ENCODE results near the gene SLC15A1.
"Not testable (repeated sequence)": the region's sequence is repeated elsewhere in the genome, so short reads cannot be mapped to it uniquely, and the experiment has no call there.

Gene SLC15A1

DNA sequence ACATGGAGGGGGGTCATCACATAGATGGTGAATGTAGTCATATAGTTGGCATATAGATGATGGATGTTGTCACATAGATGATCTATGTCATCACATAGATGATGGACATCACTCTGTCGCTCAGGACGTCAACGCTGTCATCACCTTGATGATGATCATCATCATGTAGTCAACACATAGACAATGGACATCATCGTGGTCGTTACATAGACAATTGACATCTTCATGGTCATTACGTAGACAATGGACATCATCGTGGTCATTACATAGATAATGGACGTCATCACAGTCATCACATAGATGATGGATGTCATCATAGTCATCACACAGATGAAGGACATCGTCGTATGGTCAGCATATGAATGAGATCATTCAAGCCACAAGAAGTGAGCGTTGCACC, 28.6 kb upstream of the SLC15A1 start:
- DNase-seq = peak; percentile 57

DNA sequence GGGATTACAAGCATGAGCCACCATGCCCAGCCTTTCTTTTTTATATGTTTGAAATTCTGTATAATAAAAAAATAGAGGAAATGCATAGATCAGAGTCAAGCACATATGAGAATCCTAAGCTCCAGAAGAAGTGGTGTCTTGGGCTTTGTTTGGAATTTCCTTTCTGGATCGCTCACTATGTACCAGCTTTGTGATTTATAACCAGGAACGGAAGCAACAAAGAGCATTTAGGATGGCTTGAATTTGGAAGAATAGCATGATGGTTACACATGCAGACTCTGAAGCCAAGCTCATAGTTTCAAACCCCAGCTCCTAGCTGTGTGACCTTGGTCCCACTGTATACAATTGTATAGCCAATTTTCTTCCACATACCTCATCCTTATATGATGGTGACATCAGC, 28.0 kb upstream of the SLC15A1 start:
- peak; percentile 26 for DNase-seq

DNA sequence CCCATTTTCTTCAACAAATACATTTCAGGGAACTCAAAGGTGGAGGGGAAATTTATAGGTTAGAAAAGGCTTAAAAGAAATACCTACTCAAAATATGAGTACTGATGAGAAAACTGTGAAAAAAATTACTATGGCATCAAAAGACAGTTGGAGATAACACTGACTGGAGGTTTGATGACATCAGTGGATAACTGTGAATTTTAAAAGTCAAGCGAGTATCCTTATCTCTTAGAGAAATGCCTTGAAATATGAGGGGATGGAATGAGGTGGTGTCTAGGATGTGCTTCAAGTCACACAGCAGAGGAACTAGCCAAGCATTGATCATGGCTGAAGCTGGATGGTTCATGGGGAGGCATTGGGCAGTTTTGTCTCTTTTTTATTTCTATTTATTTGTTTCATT, 27.2 kb upstream of the SLC15A1 start:
- no peak for DNase-seq

DNA sequence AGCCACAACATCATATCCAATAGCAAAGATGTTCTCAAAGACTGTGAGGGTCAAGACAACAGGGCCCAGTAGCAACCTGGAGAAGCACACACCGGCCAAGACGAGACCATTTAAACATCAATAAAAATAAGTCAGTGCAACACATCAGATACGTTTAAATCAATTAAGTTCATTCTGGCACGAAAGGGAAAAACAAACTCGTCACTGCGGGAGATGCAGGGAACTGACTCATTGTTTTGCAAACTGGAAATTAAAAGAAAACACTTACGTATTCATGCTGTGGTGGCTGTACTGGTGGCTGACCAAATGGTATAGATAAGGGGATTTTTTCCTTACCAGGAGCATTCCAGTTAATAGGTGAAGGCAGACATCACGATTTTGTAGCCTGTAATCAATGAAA, 26.3 kb upstream of the SLC15A1 start:
- DNase-seq = no peak

DNA sequence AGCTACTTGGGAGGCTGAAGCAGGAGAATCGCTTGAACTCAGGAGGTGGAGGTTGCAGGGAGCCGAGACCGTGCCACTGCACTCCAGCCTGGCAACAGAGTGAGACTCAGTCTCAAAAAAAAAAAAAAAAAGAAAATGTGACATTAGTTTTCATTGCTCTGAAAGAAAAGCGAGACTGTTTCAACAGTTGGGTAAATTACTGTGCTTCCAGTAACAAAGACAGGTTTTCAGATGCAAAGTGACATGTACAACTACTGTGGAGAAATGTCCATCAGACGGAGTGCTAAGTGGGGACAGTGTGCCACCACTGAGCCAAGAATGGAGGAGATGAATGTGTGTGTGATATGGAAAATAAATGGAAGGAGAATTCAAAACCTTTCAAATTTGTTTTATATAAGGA, 24.2 kb upstream of the SLC15A1 start:
- DNase-seq = no peak

DNA sequence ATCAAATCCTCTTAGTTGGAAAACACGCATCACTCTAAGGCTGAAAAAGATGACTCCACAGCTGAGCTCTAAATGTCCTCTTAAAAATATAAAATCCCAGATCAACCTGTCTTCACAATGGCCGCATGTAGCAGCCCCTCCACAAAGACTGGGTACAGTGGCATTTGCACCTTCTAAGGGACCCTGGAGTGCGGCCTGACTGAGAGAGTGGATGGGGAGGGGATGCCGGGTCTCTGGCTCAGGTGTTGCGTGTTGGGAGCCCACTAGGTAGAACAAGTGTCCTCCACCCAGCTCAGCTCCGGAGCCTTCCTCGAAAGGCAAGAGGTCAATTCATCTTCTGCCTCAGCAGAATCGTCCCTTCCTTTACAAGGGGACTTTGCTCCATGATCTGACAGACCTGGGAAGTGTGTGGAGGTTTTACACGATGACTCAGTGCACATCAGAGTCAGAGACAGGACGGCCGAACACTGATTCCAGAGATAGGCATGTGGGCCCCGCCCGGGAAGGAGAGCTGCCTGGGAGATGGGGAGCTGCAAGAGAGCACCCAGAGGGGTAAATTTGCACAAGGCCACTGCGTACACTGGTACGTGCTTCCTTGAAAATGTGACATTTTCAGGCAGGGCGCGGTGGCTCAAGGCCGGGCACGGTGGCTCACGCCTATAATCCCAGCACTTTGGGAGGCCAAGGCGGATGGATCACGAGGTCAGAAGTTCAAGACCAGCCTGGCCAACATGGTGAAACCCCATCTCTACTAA, 23.5 kb upstream of the SLC15A1 start:
- peak; percentile 67 for DNase-seq

DNA sequence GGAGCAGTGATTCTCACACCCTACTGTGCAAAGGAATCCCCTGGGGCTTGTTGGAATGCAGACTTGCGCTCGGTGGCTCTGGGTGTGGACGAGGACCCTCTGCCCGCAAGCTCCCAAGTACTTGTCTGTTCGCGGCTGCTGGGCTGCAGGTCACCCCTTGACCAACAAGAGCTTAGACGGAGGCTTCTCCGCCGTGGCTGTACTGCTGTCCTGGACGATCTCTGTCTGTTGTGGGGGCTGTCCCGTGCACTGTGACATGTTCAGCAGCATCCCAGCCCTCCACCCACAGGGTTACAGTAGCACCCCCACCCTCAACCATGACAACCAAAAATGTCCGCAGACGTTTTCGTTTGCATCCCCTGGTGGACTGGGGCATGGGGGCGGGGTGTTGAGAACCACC, 22.9 kb upstream of the SLC15A1 start:
- no peak for DNase-seq

DNA sequence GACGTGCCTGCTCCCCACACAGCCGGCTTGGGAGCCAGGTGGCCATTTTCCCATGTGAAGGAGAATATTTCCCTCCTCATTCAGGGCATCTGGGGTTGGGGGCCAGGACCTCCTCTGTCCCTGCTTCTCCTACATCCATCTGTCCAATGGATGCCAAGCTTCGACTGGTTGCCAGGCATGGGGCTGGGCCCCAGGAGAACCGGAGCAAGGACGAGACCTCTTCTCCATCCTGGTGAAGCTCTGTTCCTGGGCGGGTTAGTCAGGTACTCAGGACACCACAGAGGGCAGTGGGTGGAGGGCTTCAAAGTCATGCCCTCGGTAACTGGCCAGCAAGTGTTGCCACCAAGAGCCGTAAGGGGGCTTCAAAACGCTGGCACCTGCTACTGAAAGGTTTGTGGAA, 22.3 kb upstream of the SLC15A1 start:
- DNase-seq = no peak

DNA sequence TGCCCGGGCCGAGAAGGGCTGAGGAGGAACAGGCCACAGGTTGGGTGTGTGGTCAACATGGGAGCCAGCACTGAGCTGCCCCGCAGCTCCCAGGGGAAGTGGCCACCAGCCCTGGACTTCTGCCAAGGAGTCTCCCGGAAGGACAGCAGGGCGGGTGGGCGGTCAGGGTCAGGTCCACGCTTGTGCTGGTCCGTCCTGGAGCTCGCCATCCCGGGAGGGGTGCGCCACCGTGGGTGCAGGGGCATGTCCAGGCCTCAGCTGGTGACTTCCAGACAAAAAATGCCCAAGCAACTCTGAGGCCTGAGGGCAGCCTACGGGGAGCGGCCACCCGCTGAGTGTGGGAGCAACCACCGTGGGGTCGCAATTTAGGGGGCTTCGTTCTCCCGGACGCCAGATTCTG, 21.4 kb upstream of the SLC15A1 start:
- DNase-seq = no peak

DNA sequence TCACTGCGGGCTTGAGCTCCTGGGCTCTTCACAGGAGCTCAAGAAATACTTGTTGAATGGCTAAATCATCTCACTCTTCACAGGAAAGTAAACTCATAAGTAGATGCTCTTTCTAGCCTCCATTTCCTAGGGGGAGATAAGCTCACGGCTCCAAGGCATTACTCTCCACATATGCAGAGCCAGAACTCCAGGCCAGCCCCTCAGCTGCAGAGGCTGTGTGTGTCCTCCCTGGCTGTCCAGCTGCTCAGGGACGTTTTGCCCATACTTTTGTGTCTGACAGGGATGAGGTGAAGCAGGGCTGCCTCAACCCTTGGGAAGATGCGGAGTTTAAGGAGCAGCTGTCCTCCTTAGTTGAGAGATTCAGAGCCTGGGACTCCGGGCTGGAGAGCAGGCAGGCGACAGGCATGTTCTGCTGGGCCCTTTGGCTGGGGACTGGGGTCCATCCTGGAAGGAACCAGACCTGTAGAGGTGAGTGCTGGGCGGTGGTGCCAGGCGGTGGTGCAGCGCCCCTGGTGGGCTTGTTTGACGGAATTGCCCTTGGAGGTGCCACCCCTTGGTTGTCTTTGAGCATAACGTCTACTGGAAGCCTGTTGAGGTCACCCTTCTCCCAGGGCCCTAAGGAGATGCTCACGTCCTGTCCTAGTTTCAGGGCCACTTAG, 20.5 kb upstream of the SLC15A1 start:
- DNase-seq = no peak

DNA sequence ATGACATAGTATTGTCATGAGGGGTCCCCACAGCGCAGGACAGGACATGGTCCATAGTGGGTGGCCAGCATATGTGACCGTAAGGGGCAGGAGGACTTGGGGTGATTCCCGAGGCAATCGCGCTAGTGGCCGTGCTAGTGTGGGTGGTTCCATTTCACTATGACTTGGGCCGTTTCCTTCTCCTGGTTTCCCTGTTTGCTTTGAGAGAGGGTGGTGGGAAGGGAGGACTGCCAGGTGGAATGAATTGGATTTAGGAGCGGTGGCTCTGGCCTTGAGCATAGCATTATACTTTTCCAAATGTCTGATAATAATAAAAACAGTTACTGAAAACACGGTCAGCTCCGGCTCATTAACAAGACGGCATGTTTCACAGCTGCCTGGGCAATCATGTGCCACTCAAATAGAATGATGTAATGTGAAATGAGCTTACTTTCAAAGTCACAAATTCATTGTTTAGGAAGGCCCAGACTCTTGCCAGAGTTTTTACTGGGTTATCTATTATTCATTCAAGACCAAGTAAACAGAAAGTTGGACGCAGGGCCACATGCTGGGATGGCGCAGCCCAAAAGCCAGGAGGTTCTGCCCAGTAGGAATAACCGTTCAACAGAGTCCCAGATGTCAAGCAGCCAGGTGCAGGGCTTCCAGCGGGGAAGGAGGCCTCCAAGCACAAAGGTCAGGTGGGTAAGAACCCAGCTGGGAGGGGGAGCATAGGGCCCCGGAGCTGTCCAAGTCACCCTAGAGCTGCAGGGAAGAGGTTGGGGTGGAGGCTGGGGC, 19.6 kb upstream of the SLC15A1 start:
- no peak for DNase-seq

DNA sequence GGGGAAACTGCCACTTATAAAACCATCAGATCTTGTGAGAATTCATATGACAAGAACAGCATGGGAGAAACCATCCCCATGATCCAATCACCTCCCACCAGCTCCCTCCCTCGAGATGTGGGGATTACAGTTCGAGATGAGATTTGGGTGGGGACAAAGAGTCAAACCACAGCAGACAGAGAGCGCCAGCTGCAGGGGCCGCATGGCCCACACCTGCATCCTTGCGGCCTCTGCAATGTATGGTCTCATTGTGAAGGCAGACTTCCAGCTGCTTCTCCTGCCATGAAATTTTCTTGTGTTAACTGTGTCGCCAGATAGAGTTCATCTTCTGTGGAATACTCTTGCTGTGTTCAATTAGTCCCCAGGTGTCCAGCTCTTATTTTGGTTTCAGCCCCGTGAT, 17.3 kb upstream of the SLC15A1 start:
- DNase-seq = no peak

DNA sequence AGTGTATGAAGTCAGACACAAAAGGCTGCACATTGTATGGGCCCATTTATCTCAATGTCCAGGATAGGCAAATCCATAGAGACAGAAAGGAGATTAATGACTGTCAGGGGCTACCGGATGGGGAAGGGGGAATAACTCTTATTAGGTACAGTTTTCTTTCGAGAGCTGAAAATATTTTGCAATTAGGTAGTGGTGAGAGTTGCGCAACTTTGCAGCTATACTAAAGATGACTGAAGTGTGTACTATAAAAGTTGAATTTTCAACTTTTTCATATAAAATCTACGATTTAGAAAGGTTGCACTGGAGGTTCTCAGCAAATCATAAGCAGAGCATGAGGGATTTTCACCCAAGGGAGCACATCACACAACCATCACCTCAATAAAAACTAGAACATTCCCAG, 16.1 kb upstream of the SLC15A1 start:
- DNase-seq = no peak

DNA sequence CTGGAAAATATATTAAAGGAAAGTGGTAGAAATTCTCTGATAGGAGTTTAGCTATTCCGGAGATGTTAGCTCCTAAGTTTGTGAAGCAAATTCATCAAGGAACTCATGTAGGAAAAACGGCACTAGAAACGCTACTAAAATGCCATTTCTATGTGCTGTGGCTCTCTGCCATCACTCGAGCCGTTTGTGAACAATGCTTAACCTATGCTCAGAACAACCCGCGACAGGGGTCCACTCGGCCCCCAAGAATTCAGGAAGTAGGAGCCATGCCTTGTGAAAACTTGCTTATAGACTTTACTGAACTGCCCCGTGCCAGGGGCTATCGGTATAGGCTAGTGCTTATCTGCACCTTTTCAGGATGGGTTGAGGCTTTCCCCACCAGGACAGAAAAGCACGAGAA, 14.2 kb upstream of the SLC15A1 start:
- no peak for DNase-seq

DNA sequence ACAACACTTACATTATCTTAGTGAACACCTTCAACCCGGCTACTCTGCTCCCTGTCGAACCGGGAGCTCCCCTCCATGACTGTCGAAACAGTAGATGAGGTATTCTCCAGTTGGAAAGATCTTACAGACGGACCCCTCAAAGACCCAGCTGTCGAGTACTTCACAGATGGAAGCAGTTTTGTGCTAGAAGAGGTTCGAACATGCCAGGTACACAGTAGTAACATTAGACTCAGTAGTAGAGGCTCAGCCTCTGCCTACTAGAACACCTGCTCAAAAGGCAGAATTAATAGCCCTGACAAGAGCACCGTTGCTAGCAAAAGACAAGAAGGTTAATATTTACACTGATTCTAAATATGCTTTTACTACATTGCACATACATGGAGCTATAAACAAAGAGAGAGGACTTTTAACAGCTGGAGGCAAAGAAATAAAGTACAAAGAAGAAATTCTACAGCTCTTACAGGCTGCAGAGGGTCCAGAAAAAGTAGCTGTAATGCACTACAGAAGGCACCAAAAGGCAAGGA, 13.6 kb upstream of the SLC15A1 start:
- no peak for DNase-seq

DNA sequence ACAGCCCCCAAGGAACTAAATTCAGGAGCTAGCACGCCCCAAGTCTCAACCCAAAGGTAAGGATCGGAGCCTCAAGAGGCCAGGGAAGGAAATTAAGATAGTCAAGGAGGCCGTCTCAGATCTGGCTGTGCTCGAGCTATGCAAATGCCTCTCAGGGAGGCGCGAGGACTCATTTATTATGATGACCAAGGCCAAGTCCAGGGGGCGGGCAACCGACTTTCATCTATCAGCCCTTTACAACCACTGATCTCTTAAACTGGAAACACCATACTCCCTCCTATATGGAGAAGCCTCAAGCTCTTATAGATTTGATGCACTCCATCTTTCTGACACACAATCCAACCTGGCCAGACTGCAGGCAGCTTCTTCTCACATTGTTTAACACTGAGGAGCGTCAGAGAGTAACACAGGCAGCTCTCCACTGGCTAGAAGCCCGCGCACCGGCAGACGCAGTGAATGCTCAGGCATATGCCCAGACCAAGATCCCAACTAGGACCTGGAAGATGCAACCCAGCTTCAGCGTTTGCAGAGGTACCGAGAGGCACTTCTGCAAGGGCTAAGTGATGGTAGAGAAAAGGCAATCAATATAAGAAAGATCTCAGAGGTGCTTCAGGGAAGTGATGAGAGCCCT, 9.6 kb upstream of the SLC15A1 start:
- no peak for DNase-seq

DNA sequence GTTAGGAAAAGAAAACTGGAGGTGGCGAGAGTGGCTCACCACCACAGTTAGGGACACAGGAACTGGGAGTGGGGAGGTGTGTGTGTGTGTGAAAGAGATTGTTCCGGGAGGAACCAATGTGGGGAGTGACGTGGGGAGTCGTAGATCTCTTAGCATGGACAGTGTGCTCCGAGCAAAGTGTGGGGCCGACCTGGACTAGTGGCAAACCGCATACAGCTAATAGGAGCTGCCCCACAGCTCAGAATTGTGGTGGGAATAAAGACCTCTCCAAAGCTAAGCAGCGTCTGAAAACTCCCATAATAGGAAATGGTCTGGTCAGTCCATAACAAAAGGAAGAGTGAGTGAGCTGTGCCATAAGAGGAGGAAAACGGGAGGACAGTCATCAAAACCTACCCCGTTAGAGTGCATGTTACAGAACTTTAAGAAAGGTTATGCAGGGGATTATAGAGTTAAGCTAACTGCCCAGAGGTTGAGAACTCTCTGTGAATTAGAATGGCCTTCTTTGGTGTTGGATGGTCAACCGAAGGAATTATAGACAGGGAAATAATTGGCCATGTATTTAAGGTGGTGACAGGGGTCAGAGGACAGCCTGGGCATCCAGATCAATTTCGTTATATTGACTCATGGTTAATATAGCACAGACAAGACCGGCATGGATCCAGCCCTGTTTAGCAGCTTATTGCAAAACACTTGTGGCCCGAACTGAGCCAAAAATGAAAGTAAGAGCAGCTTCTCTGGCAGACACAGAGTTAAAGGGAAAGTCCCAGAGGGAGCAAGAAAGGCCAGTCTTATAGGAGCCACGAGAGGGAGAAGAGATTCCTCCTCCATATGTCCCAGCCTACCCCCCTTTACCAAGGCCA, 8.9 kb upstream of the SLC15A1 start:
- peak; percentile 72 for DNase-seq

DNA sequence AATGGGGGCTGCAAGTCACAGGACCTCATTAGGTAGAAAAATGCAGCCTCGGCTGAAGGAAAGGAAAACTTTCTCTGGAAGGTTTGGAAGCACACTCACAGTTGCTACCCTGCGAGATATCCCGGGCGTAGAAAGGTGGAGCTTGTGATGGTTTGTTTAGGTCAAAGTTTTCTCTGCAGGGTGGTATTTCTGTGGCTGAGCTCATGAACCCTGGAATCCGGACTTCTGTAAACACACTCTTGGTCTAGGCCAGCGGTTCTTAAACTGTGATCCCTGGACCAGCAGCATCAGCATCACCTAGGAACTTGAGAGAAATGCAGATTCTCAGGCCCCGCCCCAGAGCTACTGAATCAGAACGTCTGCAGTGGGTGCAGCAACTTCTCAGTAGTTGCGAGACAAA, 3.3 kb upstream of the SLC15A1 start:
- DNase-seq = no peak

DNA sequence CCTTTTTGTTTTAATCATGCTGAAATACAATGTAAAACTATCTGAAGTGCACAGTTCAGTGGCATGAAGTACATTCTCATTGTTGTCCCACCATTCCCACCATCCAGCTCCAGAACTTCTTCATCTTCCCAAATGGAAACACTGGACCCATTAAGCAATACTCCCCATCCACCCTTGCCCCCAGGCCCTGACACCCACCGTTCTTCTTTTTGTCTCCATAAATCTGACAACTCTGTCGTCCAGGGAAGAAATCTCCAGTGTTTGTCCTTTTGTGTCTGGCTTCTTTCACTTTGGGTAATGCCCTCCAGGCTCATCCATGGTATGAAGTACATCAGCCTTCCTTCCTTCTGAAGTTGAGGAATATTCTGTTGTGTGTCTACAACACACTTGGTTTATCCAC, 2.6 kb upstream of the SLC15A1 start:
- DNase-seq = no peak

DNA sequence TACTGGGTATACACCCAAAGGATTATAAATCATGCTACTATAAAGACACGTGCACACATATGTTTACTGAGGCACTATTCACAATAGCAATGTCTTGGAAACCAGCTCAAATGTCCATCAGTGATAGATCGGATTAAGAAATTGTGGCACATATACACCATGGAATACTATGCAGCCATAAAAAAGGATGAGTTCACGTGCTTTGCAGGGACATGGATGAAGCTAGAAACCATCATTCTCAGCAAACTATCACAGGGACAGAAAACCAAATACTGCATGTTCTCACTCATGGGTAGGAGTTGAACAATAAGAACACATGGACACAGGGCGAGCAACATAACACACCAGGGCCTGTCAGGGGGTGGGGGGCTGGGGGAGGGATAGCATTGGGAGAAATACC, 2.0 kb upstream of the SLC15A1 start:
- not testable (repeated sequence) for DNase-seq

DNA sequence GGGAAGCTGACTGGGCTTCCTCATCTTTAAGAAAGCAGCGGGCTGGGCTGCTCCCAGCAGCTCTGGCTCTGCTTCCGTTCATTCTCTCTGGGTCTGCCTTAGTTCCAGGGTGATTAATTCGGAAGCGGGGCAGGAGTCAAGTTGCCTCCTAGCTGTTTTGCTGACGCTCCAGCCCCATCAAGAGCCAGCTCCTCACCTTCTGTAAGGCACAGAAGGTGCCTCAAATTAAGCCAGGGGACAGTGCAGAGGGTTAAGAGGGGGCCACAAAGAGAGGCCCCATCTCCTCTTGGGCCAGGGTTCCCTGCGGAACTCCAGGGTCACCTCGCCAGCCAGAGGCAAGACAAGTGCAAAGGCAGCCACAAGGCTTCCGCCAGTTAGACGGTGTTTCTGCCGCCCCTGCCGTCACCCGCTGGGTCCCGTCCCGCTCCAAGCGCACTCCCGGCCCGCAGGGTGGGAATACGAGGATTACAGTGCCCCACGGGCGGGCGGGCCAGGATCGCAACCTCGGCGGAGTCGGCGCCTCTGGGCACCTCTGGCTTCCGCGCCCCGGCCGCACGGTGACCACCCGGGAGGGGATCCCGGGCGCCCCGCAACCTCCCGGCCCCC, 508 bp downstream of the SLC15A1 start:
- DNase-seq = peak; percentile 25

DNA sequence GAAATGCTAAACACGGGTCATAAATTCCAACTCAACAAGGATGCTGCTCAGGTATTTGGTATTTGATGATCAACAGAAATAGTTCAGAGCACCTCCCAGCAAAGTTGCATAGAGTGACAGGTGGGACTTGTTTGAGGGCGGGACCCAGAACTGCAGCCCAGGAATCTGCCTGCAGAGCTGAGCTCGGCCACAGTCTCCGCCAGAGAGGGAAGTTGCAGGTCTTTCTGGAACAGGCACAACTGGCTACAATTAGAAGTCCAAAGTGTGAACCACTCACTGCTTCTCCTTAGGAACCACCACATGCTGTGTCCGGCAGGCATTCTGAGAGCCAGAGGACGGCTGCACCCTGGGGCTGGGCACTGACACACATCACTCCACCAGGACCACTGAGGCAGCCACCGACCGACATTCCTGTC, 1.1 kb downstream of the SLC15A1 start:
- DNase-seq = no peak

Measured in fibroblast of upper back skin (primary cell).